H9 (cell line): ENCODE data around the gene BSN. TPM values are rescaled to one million over a fixed set of nuclear protein-coding genes. Genes with fewer than 3 reads are reported as not detected.

ENCODE experiments used
- DNase-seq: peaks from one replicate; pipeline ENCODE4 v3.0.0-alpha.2; 2017
- H2AFZ ChIP-seq: one replicate; pipeline ENCODE4 v1.6.1; 2013; ENCODE audit warnings: mild to moderate bottlenecking, low read length, control low read depth, moderate library complexity
- H2AK5ac ChIP-seq: 2 replicates; pipeline ENCODE4 v1.6.1; 2013; ENCODE audit warnings: low read length, control low read depth, mixed read lengths; ENCODE audit not compliant: insufficient read length
- H2BK120ac ChIP-seq: one replicate; pipeline ENCODE4 v1.6.1; 2013; ENCODE audit warnings: low read depth, mild to moderate bottlenecking, low read length, control low read depth, inconsistent platforms; ENCODE audit not compliant: poor library complexity, severe bottlenecking
- H2BK12ac ChIP-seq: 2 replicates; pipeline ENCODE4 v1.6.1; 2013; ENCODE audit warnings: low read length, control low read depth, mixed read lengths, low read depth; ENCODE audit not compliant: insufficient read length
- H2BK15ac ChIP-seq: 2 replicates; pipeline ENCODE4 v1.6.1; 2013; ENCODE audit warnings: low read depth, low read length, control low read depth
- H2BK20ac ChIP-seq: one replicate; pipeline ENCODE4 v1.6.1; 2013; ENCODE audit warnings: low read depth, mild to moderate bottlenecking, low read length, control low read depth, inconsistent platforms; ENCODE audit not compliant: poor library complexity, severe bottlenecking
- H2BK5ac ChIP-seq: 2 replicates; pipeline ENCODE4 v1.6.1; 2013; ENCODE audit warnings: low read length, control low read depth, mixed read lengths; ENCODE audit not compliant: insufficient read length
- H3K14ac ChIP-seq: 2 replicates; pipeline ENCODE4 v1.6.1; 2013; ENCODE audit warnings: low read length, control low read depth; ENCODE audit not compliant: insufficient read depth
- H3K18ac ChIP-seq: 2 replicates; pipeline ENCODE4 v1.6.1; 2013; ENCODE audit warnings: low read depth, mild to moderate bottlenecking, mixed read lengths, low read length, control low read depth; ENCODE audit not compliant: insufficient read length
- H3K23ac ChIP-seq: 2 replicates; pipeline ENCODE4 v1.6.1; 2013; ENCODE audit warnings: low read length, control low read depth, mixed read lengths, low read depth; ENCODE audit not compliant: insufficient read length
- H3K23me2 ChIP-seq: 2 replicates; pipeline ENCODE4 v1.6.1; 2013; ENCODE audit warnings: low read depth, mild to moderate bottlenecking, mixed read lengths, low read length, control low read depth; ENCODE audit not compliant: insufficient read length, poor library complexity, severe bottlenecking
- H3K27ac ChIP-seq: 2 replicates; pipeline ENCODE4 v1.5.1; 2013; ENCODE audit warnings: low read length, control low read depth, mixed read lengths, low read depth; ENCODE audit not compliant: insufficient read length
- H3K27me3 ChIP-seq: 2 replicates; pipeline ENCODE4 v1.6.1; 2013; ENCODE audit warnings: low read length, control low read depth, inconsistent platforms; ENCODE audit not compliant: insufficient read depth
- H3K4ac ChIP-seq: 2 replicates; pipeline ENCODE4 v1.6.1; 2013; ENCODE audit warnings: low read depth, mild to moderate bottlenecking, control low read depth, inconsistent platforms, low read length, moderate library complexity
- H3K4me1 ChIP-seq: 2 replicates; pipeline ENCODE4 v1.6.1; 2013; ENCODE audit warnings: low read length, control low read depth, inconsistent platforms; ENCODE audit not compliant: insufficient read depth
- H3K4me2 ChIP-seq: 2 replicates; pipeline ENCODE4 v1.6.1; 2013; ENCODE audit warnings: low read length, control low read depth, mixed read lengths; ENCODE audit not compliant: insufficient read length, insufficient read depth
- H3K56ac ChIP-seq: 2 replicates; pipeline ENCODE4 v1.6.1; 2013; ENCODE audit warnings: low read depth, mild to moderate bottlenecking, mixed read lengths, low read length, control low read depth; ENCODE audit not compliant: insufficient read length
- H3K79me1 ChIP-seq: 2 replicates; pipeline ENCODE4 v1.6.1; 2013; ENCODE audit warnings: low read depth, mild to moderate bottlenecking, moderate library complexity, low read length, control low read depth, inconsistent platforms; ENCODE audit not compliant: insufficient read depth, poor library complexity, severe bottlenecking
- H3K79me2 ChIP-seq: 2 replicates; pipeline ENCODE4 v1.6.1; 2013; ENCODE audit warnings: low read length, control low read depth, inconsistent platforms; ENCODE audit not compliant: insufficient read depth
- H3K9ac ChIP-seq: 2 replicates; pipeline ENCODE4 v1.6.1; 2013; ENCODE audit warnings: low read length, control low read depth, mixed read lengths; ENCODE audit not compliant: insufficient read length; ENCODE audit errors: extremely low read depth
- H3K9me3 ChIP-seq: one replicate; pipeline ENCODE4 v1.6.1; 2013; ENCODE audit warnings: low read depth, low read length, inconsistent platforms; ENCODE audit not compliant: control insufficient read depth
- H3T11ph ChIP-seq: one replicate; pipeline ENCODE4 v1.6.1; 2013; ENCODE audit warnings: mild to moderate bottlenecking, low read length, control low read depth, inconsistent platforms
- H4K20me1 ChIP-seq: one replicate; pipeline ENCODE4 v1.6.1; 2013; ENCODE audit not compliant: control insufficient read depth, insufficient read length, insufficient read depth
- H4K5ac ChIP-seq: 2 replicates; pipeline ENCODE4 v1.6.1; 2013; ENCODE audit warnings: low read depth, mild to moderate bottlenecking, mixed read lengths, low read length, control low read depth; ENCODE audit not compliant: insufficient read length
- H4K8ac ChIP-seq: replicated peaks from 2 replicates; pipeline ENCODE4 v1.6.1; 2013; ENCODE audit warnings: low read length, control low read depth, mixed read lengths, low read depth; ENCODE audit not compliant: insufficient read length
- H4K91ac ChIP-seq: 2 replicates; pipeline ENCODE4 v1.6.1; 2013; ENCODE audit warnings: low read depth, mild to moderate bottlenecking, moderate library complexity, mixed read lengths, low read length, control low read depth; ENCODE audit not compliant: insufficient read length
- H3K27ac Mint-ChIP-seq, 3 experiments: 2 replicates in 2 of 3; 3 replicates in 1 of 3; pipeline ENCODE4 v1.8.0; 2020 to 2021; ENCODE audit warnings: mixed read lengths in 3 of 3, mild to moderate bottlenecking in 1 of 3, moderate library complexity in 1 of 3
- H3K27me3 Mint-ChIP-seq: 2 replicates; pipeline ENCODE4 v1.8.0; 2021; ENCODE audit warnings: low read depth, mild to moderate bottlenecking, moderate library complexity, mixed read lengths
- H3K36me3 Mint-ChIP-seq, 3 experiments: 2 replicates in 2 of 3; 3 replicates in 1 of 3; pipeline ENCODE4 v1.8.0; 2020 to 2021; ENCODE audit warnings: low read depth in 3 of 3, mixed read lengths in 3 of 3; ENCODE audit not compliant: insufficient read depth in 1 of 3
- H3K4me1 Mint-ChIP-seq, 2 experiments: 2 replicates each; pipeline ENCODE4 v1.8.0; 2020; ENCODE audit warnings: mixed read lengths in 2 of 2
- H3K4me3 Mint-ChIP-seq, 2 experiments: 2 replicates in 1 of 2; 3 replicates in 1 of 2; pipeline ENCODE4 v1.8.0; 2020 to 2021; ENCODE audit warnings: mild to moderate bottlenecking in 2 of 2, mixed read lengths in 2 of 2, moderate library complexity in 1 of 2
- H3K9me3 Mint-ChIP-seq, 2 experiments: 2 replicates in 1 of 2; 3 replicates in 1 of 2; pipeline ENCODE4 v1.8.0; 2020; ENCODE audit warnings: mild to moderate bottlenecking in 2 of 2, mixed read lengths in 2 of 2, moderate library complexity in 1 of 2
- CTCF ChIP-seq: fragments of 200-600 bp; sonication (generic); conservative IDR thresholded peaks from 3 replicates; pipeline ENCODE4 v1.8.0; 2021; ENCODE audit warnings: antibody characterized with exemption, mild to moderate bottlenecking
- WGBS: extraction: QIAGEN DNeasy Blood & Tissue Kit; methylation state at CpG from one replicate; pipeline ENCODE4 v1.1.7; 2013; ENCODE audit warnings: missing lambda C conversion rate, low lambda C conversion rate, mixed read lengths; ENCODE audit not compliant: insufficient read length; ENCODE audit errors: extremely low coverage; 5-methylcytosine and 5-hydroxymethylcytosine counted together
- total RNA-seq: library from RNA; stranded (reverse); gene quantifications from 2 replicates; pipeline ENCODE4 v1.2.1, GENCODE V29; 2021

The BSN gene
- total RNA-seq, 1 experiment from 2014 or later: 2.4 TPM

GRCh38 chr3:49611291-49611690 is 57.0 kb downstream of the BSN start:
- Histone ChIP-seq H2AK5ac (no peak overlapping the region), H3K79me1 (no peaks in the 10 kb centered on the region), H3K18ac (no peak overlapping the region), H3K9me3 (no peaks in the 10 kb centered on the region), H3K4ac (no peak overlapping the region), H3T11ph (no peak overlapping the region), H2BK12ac (no peak overlapping the region), H3K4me1 (no peaks in the 10 kb centered on the region), H3K9ac (no peak overlapping the region), H3K27me3 (no peaks in the 10 kb centered on the region), H3K27ac (no peak overlapping the region), H4K91ac (no peak overlapping the region), H2AFZ (no peak overlapping the region), H2BK15ac (no peak overlapping the region), H3K23me2 (no peaks in the 10 kb centered on the region), H4K8ac (no peak overlapping the region), H4K20me1 (no peaks in the 10 kb centered on the region), H4K5ac (no peak overlapping the region), H3K4me2 (no peak overlapping the region), H3K79me2 (no peaks in the 10 kb centered on the region), H2BK120ac (no peak overlapping the region), H2BK20ac (no peak overlapping the region), H3K14ac (no peak overlapping the region), H2BK5ac (no peak overlapping the region), H3K56ac (no peak overlapping the region), H3K23ac (no peak overlapping the region)
- WGBS: no CpG with 5 or more reads among the region's 6 CpGs
- peaks cover 7 to 8% of the 10 kb centered on the region in 2 experiments for H3K4me1 Mint-ChIP-seq
- H3K27ac Mint-ChIP-seq: no peak overlapping the region
- H3K27me3 Mint-ChIP-seq: no peaks in the 10 kb centered on the region
- peaks cover 0 to 4% (median 2%) of the 10 kb centered on the region in 3 experiments; a peak in 3 of 7 replicates for H3K36me3 Mint-ChIP-seq
- peaks cover 5 to 6% of the 10 kb centered on the region in 2 experiments; a peak in 3 of 5 replicates for H3K9me3 Mint-ChIP-seq
- no peak overlapping the region for H3K4me3 Mint-ChIP-seq
- no peak for TF ChIP-seq CTCF
- no peak for DNase-seq
